Trophoblast cell (in vitro differentiated cells and primary cell): ENCODE measurements around the gene LRP2.

ENCODE experiments used
- DNase-seq, 2 donors: peaks; one replicate each; pipeline ENCODE4 v3.0.0-alpha.2; 2016
- H2AFZ ChIP-seq: 2 replicates; pipeline ENCODE4 v1.6.1; 2013; ENCODE audit warnings: low read length, moderate library complexity, mild to moderate bottlenecking; ENCODE audit not compliant: insufficient read depth, poor library complexity
- H2AK5ac ChIP-seq: 2 replicates; pipeline ENCODE4 v1.6.1; 2013; ENCODE audit warnings: mild to moderate bottlenecking, low read length
- H2BK120ac ChIP-seq: 2 replicates; pipeline ENCODE4 v1.6.1; 2013; ENCODE audit warnings: low read length, mild to moderate bottlenecking, moderate library complexity; ENCODE audit not compliant: insufficient read depth, poor library complexity
- H2BK12ac ChIP-seq: 2 replicates; pipeline ENCODE4 v1.6.1; 2013; ENCODE audit warnings: mild to moderate bottlenecking, low read length, moderate library complexity
- H2BK5ac ChIP-seq: 2 replicates; pipeline ENCODE4 v1.6.1; 2013; ENCODE audit warnings: low read length, low read depth, moderate library complexity, mild to moderate bottlenecking; ENCODE audit not compliant: poor library complexity
- H3K14ac ChIP-seq: 2 replicates; pipeline ENCODE4 v1.6.1; 2013; ENCODE audit warnings: mild to moderate bottlenecking, low read length
- H3K18ac ChIP-seq: 2 replicates; pipeline ENCODE4 v1.6.1; 2013; ENCODE audit warnings: mild to moderate bottlenecking, low read length
- H3K23ac ChIP-seq: 2 replicates; pipeline ENCODE4 v1.6.1; 2013; ENCODE audit warnings: low read length
- H3K27ac ChIP-seq: 2 replicates; pipeline ENCODE4 v1.5.1; 2013; ENCODE audit warnings: low read depth, mild to moderate bottlenecking, inconsistent platforms, low read length, moderate library complexity
- H3K27me3 ChIP-seq: 2 replicates; pipeline ENCODE4 v1.6.1; 2013; ENCODE audit warnings: inconsistent platforms, mild to moderate bottlenecking, low read length, moderate library complexity; ENCODE audit not compliant: insufficient read depth
- H3K36me3 ChIP-seq, 2 experiments: 1 replicate in 1 of 2; 2 replicates in 1 of 2; pipeline ENCODE4 v1.6.1; 2013; ENCODE audit warnings: low read length in 2 of 2, mild to moderate bottlenecking in 2 of 2, moderate library complexity in 1 of 2; ENCODE audit not compliant: insufficient read depth in 2 of 2, control insufficient read depth in 1 of 2
- H3K4ac ChIP-seq: 2 replicates; pipeline ENCODE4 v1.6.1; 2013; ENCODE audit warnings: low read depth, mild to moderate bottlenecking, low read length, moderate library complexity
- H3K4me1 ChIP-seq, 2 experiments: 1 replicate in 1 of 2; 2 replicates in 1 of 2; pipeline ENCODE4 v1.6.1; 2013; ENCODE audit warnings: low read length in 2 of 2, mild to moderate bottlenecking in 2 of 2, moderate library complexity in 1 of 2; ENCODE audit not compliant: insufficient read depth in 2 of 2, control insufficient read depth in 1 of 2
- H3K4me2 ChIP-seq: 2 replicates; pipeline ENCODE4 v1.6.1; 2013; ENCODE audit warnings: inconsistent platforms, mild to moderate bottlenecking, low read length, moderate library complexity
- H3K4me3 ChIP-seq: 2 replicates; pipeline ENCODE4 v1.5.1; 2013; ENCODE audit warnings: mild to moderate bottlenecking, low read depth, low read length, inconsistent platforms
- H3K79me1 ChIP-seq: one replicate; pipeline ENCODE4 v1.6.1; 2013; ENCODE audit warnings: low read length
- H3K79me2 ChIP-seq: 2 replicates; pipeline ENCODE4 v1.6.1; 2013; ENCODE audit warnings: low read length, mild to moderate bottlenecking; ENCODE audit not compliant: control insufficient read depth, insufficient read depth, poor library complexity
- H3K9ac ChIP-seq: 2 replicates; pipeline ENCODE4 v1.6.1; 2013; ENCODE audit warnings: mild to moderate bottlenecking, low read length
- H3K9me3 ChIP-seq: 2 replicates; pipeline ENCODE4 v1.6.1; 2013; ENCODE audit warnings: low read depth, mild to moderate bottlenecking, control low read depth, inconsistent platforms, low read length; ENCODE audit not compliant: insufficient read depth
- H4K12ac ChIP-seq: 2 replicates; pipeline ENCODE4 v1.6.1; 2013; ENCODE audit warnings: low read depth, mild to moderate bottlenecking, low read length, moderate library complexity
- H4K8ac ChIP-seq: 2 replicates; pipeline ENCODE4 v1.6.1; 2013; ENCODE audit warnings: low read depth, mild to moderate bottlenecking, low read length, moderate library complexity
- H4K91ac ChIP-seq: one replicate; pipeline ENCODE4 v1.6.1; 2013; ENCODE audit warnings: low read depth, mild to moderate bottlenecking, low read length, moderate library complexity
- WGBS: extraction: QIAGEN DNeasy Blood & Tissue Kit; methylation state at CpG from one replicate; pipeline ENCODE4 v1.1.7; 2013; ENCODE audit warnings: missing lambda C conversion rate; ENCODE audit not compliant: insufficient read length, insufficient coverage; ENCODE audit errors: extremely low coverage; 5-methylcytosine and 5-hydroxymethylcytosine counted together

The LRP2 gene

GRCh38 chr2:169301596-169302335 is 60.6 kb downstream of the LRP2 start:
- Histone ChIP-seq H3K4me2 (no peak overlapping the region), H2AK5ac (no peak overlapping the region), H3K14ac (no peak overlapping the region), H2BK120ac (no peak overlapping the region), H3K9me3 (no peaks in the 10 kb centered on the region), H2AFZ (no peak overlapping the region), H3K18ac (no peak overlapping the region), H4K12ac (no peak overlapping the region), H3K79me1 (no peaks in the 10 kb centered on the region), H2BK5ac (no peak overlapping the region), H4K91ac (no peak overlapping the region), H3K36me3 (no peaks in the 10 kb centered on the region), H3K4me1 (no peaks in the 10 kb centered on the region), H3K4me3 (no peak overlapping the region), H3K4ac (no peak overlapping the region), H3K27me3 (no peaks in the 10 kb centered on the region), H3K79me2 (no peaks in the 10 kb centered on the region), H3K27ac (no peak overlapping the region), H2BK12ac (no peak overlapping the region), H4K8ac (no peak overlapping the region), H3K23ac (no peak overlapping the region), H3K9ac (no peak overlapping the region)
- no peak for DNase-seq
- WGBS, result 100% methylated on average over 1 of the region's 4 CpGs

GRCh38 chr2:169300636-169301530 is 61.5 kb downstream of the LRP2 start:
- WGBS, result no CpG with 5 or more reads among the region's 5 CpGs
- H2BK12ac ChIP-seq, result no peak overlapping the region
- no peaks in the 10 kb centered on the region for H3K79me2 ChIP-seq

GRCh38 chr2:169298007-169298406 is 64.3 kb downstream of the LRP2 start:
- Histone ChIP-seq H3K79me1 (no peaks in the 10 kb centered on the region), H3K4me2 (no peak overlapping the region), H3K23ac (no peak overlapping the region), H3K27me3 (no peaks in the 10 kb centered on the region), H4K8ac (no peak overlapping the region), H2BK5ac (no peak overlapping the region), H3K4ac (no peak overlapping the region), H3K4me1 (no peaks in the 10 kb centered on the region), H3K4me3 (no peak overlapping the region), H4K91ac (no peak overlapping the region), H3K18ac (no peak overlapping the region), H2BK120ac (no peak overlapping the region), H4K12ac (no peak overlapping the region), H3K79me2 (no peaks in the 10 kb centered on the region), H3K9ac (no peak overlapping the region), H2BK12ac (no peak overlapping the region), H3K36me3 (no peaks in the 10 kb centered on the region), H2AK5ac (no peak overlapping the region), H3K27ac (no peak overlapping the region), H2AFZ (no peak overlapping the region), H3K14ac (no peak overlapping the region), H3K9me3 (no peaks in the 10 kb centered on the region)
- no peak for DNase-seq
- no CpG with 5 or more reads among the region's 1 CpG for WGBS

More at GRCh38 chr2:169300636-169301530, 61.5 kb downstream of the LRP2 start:
- Histone ChIP-seq H4K91ac (no peak overlapping the region), H2BK5ac (no peak overlapping the region), H3K4ac (no peak overlapping the region), H3K4me3 (no peak overlapping the region), H2AK5ac (no peak overlapping the region), H3K18ac (no peak overlapping the region), H3K27ac (no peak overlapping the region), H3K27me3 (no peaks in the 10 kb centered on the region), H4K12ac (no peak overlapping the region), H3K79me1 (no peaks in the 10 kb centered on the region), H3K9me3 (no peaks in the 10 kb centered on the region), H3K9ac (no peak overlapping the region), H3K36me3 (no peaks in the 10 kb centered on the region), H3K14ac (no peak overlapping the region), H3K4me1 (no peaks in the 10 kb centered on the region), H3K23ac (no peak overlapping the region), H2AFZ (no peak overlapping the region), H4K8ac (no peak overlapping the region), H3K4me2 (no peak overlapping the region), H2BK120ac (no peak overlapping the region)
- DNase-seq, result no peak

GRCh38 chr2:169294001-169294675 is 68.2 kb downstream of the LRP2 start:
- Histone ChIP-seq H2BK5ac (no peak overlapping the region), H4K8ac (no peak overlapping the region), H3K36me3 (no peaks in the 10 kb centered on the region), H4K91ac (no peak overlapping the region), H2AK5ac (no peak overlapping the region), H3K27me3 (no peaks in the 10 kb centered on the region), H3K4me3 (no peak overlapping the region), H3K9ac (no peak overlapping the region), H2AFZ (no peak overlapping the region), H3K4ac (no peak overlapping the region), H3K14ac (no peak overlapping the region), H3K23ac (no peak overlapping the region), H2BK12ac (no peak overlapping the region), H3K9me3 (no peaks in the 10 kb centered on the region), H4K12ac (no peak overlapping the region), H3K79me2 (no peaks in the 10 kb centered on the region), H3K18ac (no peak overlapping the region), H3K27ac (no peak overlapping the region), H2BK120ac (no peak overlapping the region), H3K4me1 (no peaks in the 10 kb centered on the region), H3K4me2 (no peak overlapping the region), H3K79me1 (no peaks in the 10 kb centered on the region)
- WGBS, result no CpG with 5 or more reads among the region's 9 CpGs
- DNase-seq, result no peak
